EH (cell line): ENCODE results near the gene TFEB.

Source experiments
- DNase-seq: peaks from one replicate; pipeline ENCODE4 v3.0.0-alpha.2; 2015; ENCODE audit warnings: low read depth

TFEB gene

GRCh38 chr6:41705996-41706835 lies 29.2 kb downstream of the TFEB start:
- DNase-seq, result peak; percentile 79

GRCh38 chr6:41705311-41705995 lies 30.0 kb downstream of the TFEB start:
- DNase-seq, result no peak

- no peak for DNase-seq
These were observed 30.6 kb downstream of the TFEB start for GRCh38 chr6:41704656-41705310.

GRCh38 chr6:41704028-41704427 lies 31.4 kb downstream of the TFEB start:
- no peak for DNase-seq

- DNase-seq, result no peak
These were observed 32.5 kb downstream of the TFEB start for GRCh38 chr6:41702771-41703494.

- no peak for DNase-seq
These were observed 33.2 kb downstream of the TFEB start for GRCh38 chr6:41702089-41702745.

GRCh38 chr6:41700463-41701347 lies 34.7 kb downstream of the TFEB start:
- no peak for DNase-seq

- no peak for DNase-seq
These were observed 36.3 kb downstream of the TFEB start for GRCh38 chr6:41699063-41699462.

- DNase-seq, result peak; percentile 98
These were observed 37.3 kb downstream of the TFEB start for GRCh38 chr6:41697861-41698781.

- DNase-seq, result no peak
These were observed 38.6 kb downstream of the TFEB start for GRCh38 chr6:41696788-41697187.

GRCh38 chr6:41695825-41696224 lies 39.6 kb downstream of the TFEB start:
- DNase-seq, result no peak

- peak; percentile 42 for DNase-seq
These were observed 40.4 kb downstream of the TFEB start for GRCh38 chr6:41694815-41695526.

GRCh38 chr6:41693281-41694240 lies 41.8 kb downstream of the TFEB start:
- no peak for DNase-seq

- DNase-seq, result no peak
These were observed 42.7 kb downstream of the TFEB start for GRCh38 chr6:41692730-41693129.

GRCh38 chr6:41692080-41692675 lies 43.2 kb downstream of the TFEB start:
- DNase-seq, result no peak

- DNase-seq, result no peak
These were observed 43.9 kb downstream of the TFEB start for GRCh38 chr6:41691426-41692079.
